Right lobe of liver (tissue), 6 donors: Measurements from ENCODE around the gene AUH. TPM values are rescaled to one million over a fixed set of nuclear protein-coding genes. Genes with fewer than 3 reads are reported as not detected.

Experiments used
- ATAC-seq, 4 donors: fragments of 200-7000 bp; cut with Tn5 transposase; one replicate each; pipeline ENCODE4 v1.9.1; 2020; ENCODE audit warnings: mild to moderate bottlenecking in 4 of 4, moderate library complexity in 4 of 4
- DNase-seq, 3 donors: peaks; one replicate each; pipeline ENCODE4 v3.0.0-alpha.2; 2020
- H3K27ac ChIP-seq, 3 donors: fragments of 200-600 bp; one replicate each; pipeline ENCODE4 v1.8.0; 2022
- H3K27me3 ChIP-seq, 2 donors: fragments of 200-600 bp; one replicate each; pipeline ENCODE4 v1.8.0; 2022
- H3K36me3 ChIP-seq, 4 donors: fragments of 200-600 bp; sonication (generic) in 1 of 4; one replicate each; pipeline versions ENCODE4 v1.5.1 to v1.8.0; 2017 to 2022; ENCODE audit warnings: control low read depth in 1 of 4
- H3K4me1 ChIP-seq, 4 donors: fragments of 200-600 bp; sonication (generic) in 1 of 4; one replicate each; pipeline versions ENCODE4 v1.5.1 to v1.8.0; 2017 to 2022; ENCODE audit warnings: control low read depth in 1 of 4
- H3K4me3 ChIP-seq, 3 donors: fragments of 200-600 bp; one replicate each; pipeline ENCODE4 v1.8.0; 2022
- H3K9me3 ChIP-seq, 4 donors: fragments of 200-600 bp; sonication (generic) in 1 of 4; one replicate each; pipeline versions ENCODE4 v1.5.1 to v1.8.0; 2017 to 2022; ENCODE audit warnings: control low read depth in 1 of 4
- POLR2A ChIP-seq: fragments of 450-650 bp; IDR thresholded peaks from one replicate; pipeline ENCODE4 v1.6.1; 2017; ENCODE audit warnings: antibody characterized with exemption, mild to moderate bottlenecking
- WGBS: methylation state at CpG from one replicate; pipeline ENCODE4 v1.1.6; 2018; ENCODE audit warnings: low coverage, low lambda C conversion rate; ENCODE audit not compliant: insufficient coverage; ENCODE audit errors: missing lambda C conversion rate; 5-methylcytosine and 5-hydroxymethylcytosine counted together
- intact Hi-C, 2 donors: fragments of 100-400 bp; cut with DNase I; formaldehyde crosslinking; loops; one replicate each; pipeline versions ENCODE4 v1.11.2 to v1.14.1; 2022
- total RNA-seq, 6 experiments: library from RNA; depleted of rRNA in 2 of 6; stranded (reverse); fragments of >200 nt in 2 of 6; fragmentation: NEBNext Ultra II Directional in 3 of 6; extraction: Animal tissue kit (Norgen Biotek cat#: 25700) in 3 of 6; gene quantifications; one replicate each; pipeline versions ENCODE4 v1.1.0 to v1.2.4, GENCODE V29; 2016 to 2023
- TF ChIP-seq, protein P1 (sequence below), 4 donors: fragments of 200-600 bp in 3 of 4; fragments of 450-650 bp in 1 of 4; IDR thresholded peaks; one replicate each; pipeline versions ENCODE4 v1.5.1 to v1.8.0; 2016 to 2022; ENCODE audit warnings: antibody characterized with exemption in 4 of 4, mild to moderate bottlenecking in 2 of 4
- donor health status: DM: no; HTN: yes; CAD: no.
- donor health status: DM: no; HTN: no; CAD: no.
- donor health status: DM: no; HTN: no; CAD: no.
- donor health status: DM: no; HTN: yes; CAD: no.
- donor health status: DM: no; HTN: yes; CAD: no.

The AUH gene
- total RNA-seq, 6 experiments from 2014 or later = 12.0 to 22.4 (median 18.4) TPM

DNA sequence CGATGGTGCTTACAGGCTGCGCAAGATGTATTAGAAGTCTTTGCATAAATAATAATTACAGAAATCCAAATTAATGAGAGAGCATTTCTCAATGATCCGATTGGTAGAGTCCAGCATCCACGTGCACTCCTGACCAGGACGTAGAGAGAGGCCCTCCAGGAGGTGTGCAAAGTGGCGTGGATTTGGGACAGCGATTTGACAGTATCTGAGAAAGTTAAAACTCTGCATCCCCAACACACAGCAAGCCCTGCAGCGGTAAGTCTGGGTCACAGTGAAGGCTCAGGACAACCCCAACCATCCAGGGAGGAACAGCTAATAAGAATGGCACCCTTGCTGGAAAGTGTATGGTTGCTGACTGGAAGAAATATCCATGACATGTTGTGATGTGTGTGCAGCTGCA lies 180.2 kb downstream of the AUH start:
- Histone ChIP-seq H3K36me3 (no peaks in the 10 kb centered on the region), H3K4me3 (no peak overlapping the region), H3K4me1 (peaks cover 0 to 6% (median 0%) of the 10 kb centered on the region in 4 donors), H3K9me3 (no peaks in the 10 kb centered on the region), H3K27ac (no peak overlapping the region), H3K27me3 (no peaks in the 10 kb centered on the region)
- intact Hi-C loops = no loop called here
- no peak for DNase-seq
- no peak for ATAC-seq
- 78% methylated on average over 5 of the region's 8 CpGs for WGBS
- TF ChIP-seq POLR2A = no peak
- TF ChIP-seq, protein P1, sequence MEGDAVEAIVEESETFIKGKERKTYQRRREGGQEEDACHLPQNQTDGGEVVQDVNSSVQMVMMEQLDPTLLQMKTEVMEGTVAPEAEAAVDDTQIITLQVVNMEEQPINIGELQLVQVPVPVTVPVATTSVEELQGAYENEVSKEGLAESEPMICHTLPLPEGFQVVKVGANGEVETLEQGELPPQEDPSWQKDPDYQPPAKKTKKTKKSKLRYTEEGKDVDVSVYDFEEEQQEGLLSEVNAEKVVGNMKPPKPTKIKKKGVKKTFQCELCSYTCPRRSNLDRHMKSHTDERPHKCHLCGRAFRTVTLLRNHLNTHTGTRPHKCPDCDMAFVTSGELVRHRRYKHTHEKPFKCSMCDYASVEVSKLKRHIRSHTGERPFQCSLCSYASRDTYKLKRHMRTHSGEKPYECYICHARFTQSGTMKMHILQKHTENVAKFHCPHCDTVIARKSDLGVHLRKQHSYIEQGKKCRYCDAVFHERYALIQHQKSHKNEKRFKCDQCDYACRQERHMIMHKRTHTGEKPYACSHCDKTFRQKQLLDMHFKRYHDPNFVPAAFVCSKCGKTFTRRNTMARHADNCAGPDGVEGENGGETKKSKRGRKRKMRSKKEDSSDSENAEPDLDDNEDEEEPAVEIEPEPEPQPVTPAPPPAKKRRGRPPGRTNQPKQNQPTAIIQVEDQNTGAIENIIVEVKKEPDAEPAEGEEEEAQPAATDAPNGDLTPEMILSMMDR (IDR thresholded peaks at IDR 0.05) = no peak

DNA sequence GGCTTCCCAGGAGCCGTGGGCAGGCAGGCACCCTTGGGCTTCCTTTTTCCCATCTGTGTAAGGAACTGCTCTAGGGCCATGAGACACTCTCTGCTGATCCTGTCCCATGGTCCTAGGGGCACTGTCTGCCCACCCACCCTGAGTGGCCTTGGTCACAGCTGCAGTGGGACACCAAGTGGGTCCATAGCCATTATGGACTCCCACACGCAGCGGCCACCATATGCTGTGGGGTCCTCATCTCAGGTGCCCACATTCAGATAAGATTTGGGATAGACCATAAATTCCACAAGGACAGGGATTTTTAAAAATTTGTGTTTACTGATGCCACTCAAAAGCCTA lies 180.8 kb downstream of the AUH start:
- DNase-seq = no peak
- H3K27me3 ChIP-seq = no peaks in the 10 kb centered on the region
- no peak overlapping the region for H3K27ac ChIP-seq
- no peak for TF ChIP-seq POLR2A
- TF ChIP-seq, protein P1 (IDR thresholded peaks at IDR 0.05) = no peak
- intact Hi-C loops = no loop called here
- H3K36me3 ChIP-seq = no peaks in the 10 kb centered on the region
- no peak for ATAC-seq
- WGBS = no CpG with 5 or more reads among the region's 3 CpGs
- no peak overlapping the region for H3K4me3 ChIP-seq
- H3K9me3 ChIP-seq = no peaks in the 10 kb centered on the region
- peaks cover 0 to 6% (median 0%) of the 10 kb centered on the region in 4 donors for H3K4me1 ChIP-seq

DNA sequence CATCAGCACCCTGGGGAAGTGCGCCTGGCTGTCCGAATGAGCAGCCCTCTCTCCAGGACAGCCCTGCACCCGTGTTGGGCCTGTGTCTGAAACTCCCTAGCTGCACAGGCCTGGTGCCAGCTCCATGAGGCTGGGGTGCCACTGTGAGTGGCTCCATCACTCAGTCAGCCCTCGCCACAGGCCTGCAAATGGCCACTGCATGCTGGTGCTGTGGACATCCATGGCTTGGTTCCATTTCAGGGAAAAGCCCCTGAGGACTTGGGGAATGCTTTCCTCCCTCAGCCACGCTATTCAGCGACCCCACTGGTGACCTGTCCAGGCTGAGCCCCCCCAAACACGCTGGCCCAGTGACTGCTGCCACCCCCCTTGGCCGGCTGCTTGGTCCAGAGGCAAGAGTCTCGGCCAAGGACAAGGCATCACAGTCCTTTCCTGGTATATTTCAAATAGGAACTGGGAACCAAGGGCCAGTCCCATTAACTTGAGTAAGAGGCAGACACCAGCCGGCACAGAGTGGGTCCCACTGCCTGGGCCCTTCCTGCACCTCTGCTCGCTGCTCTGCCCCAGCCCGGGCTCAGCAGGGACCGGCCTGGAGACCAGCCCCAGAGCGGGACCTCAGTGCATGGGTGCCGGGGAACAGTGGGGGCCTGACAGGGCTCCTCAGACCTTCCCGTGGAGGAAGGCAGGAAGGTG lies 181.3 kb downstream of the AUH start:
- no CpG with 5 or more reads among the region's 16 CpGs for WGBS
- ATAC-seq (peak in 1 of 4 donors; percentile 16), DNase-seq (no peak)
- Histone ChIP-seq H3K4me1 (peaks cover 0 to 4% (median 0%) of the 10 kb centered on the region in 4 donors), H3K36me3 (no peaks in the 10 kb centered on the region), H3K27ac (no peak overlapping the region), H3K9me3 (no peaks in the 10 kb centered on the region), H3K27me3 (no peaks in the 10 kb centered on the region), H3K4me3 (no peak overlapping the region)
- no peak for TF ChIP-seq POLR2A
- TF ChIP-seq, protein P1 (IDR thresholded peaks at IDR 0.05) = no peak
- intact Hi-C loops = no loop called here

DNA sequence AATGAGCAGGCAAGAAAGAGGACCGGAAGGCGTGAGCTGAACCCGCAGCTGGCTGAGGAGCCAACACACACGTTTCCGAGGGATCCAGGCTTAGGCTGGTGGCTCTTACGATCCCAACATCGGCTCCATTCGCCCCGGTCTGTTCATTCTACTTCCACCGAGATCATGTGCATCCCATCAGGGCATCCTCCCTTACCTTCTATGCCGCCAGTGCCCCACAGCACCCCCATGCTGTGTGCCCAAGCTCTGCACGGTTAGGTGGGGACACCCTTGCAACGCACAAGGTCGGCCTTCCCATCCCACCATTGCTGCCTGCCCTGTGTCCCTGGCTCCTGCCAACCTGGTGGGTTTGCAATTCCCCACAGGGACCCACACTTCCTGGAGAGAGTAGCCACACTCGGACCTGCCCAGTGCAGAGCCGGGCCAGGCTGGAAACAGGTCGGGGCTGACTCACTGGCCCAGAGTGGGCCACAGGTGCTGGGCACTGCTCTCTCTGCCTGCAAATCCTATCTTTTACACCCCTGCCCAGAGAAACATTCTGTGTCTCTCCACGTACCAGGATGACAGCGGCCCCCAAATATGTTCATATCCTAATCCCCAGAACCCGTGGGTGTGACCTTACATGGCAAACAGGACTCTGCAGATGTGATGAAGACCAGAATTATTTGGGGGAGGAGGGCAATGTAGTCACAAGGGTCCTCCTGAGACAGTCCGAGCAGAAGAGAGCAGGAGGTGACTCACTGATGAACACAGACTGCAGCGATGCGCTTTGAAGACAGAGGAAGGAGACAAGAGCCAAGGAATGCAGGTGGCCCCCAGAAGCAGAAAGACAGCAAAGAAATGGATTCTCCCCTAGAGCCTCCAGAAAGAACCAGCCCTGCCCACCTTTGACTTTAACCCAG lies 182.2 kb downstream of the AUH start:
- Histone ChIP-seq H3K4me1 (peaks cover 0 to 2% (median 0%) of the 10 kb centered on the region in 4 donors), H3K27me3 (no peaks in the 10 kb centered on the region), H3K36me3 (no peaks in the 10 kb centered on the region), H3K9me3 (no peaks in the 10 kb centered on the region), H3K4me3 (no peak overlapping the region), H3K27ac (no peak overlapping the region)
- no peak for ATAC-seq
- intact Hi-C loops = no loop called here
- 76% methylated on average over 9 of the region's 23 CpGs for WGBS
- TF ChIP-seq, protein P1 (IDR thresholded peaks at IDR 0.05) = no peak
- TF ChIP-seq POLR2A = no peak
- peak in 1 of 3 donors; percentile 28 for DNase-seq
